ENCODE results near the gene PLA2G6. TPM values are rescaled to one million over a fixed set of nuclear protein-coding genes. Genes with fewer than 3 reads are reported as not detected.

The PLA2G6 gene
- total and polyA plus RNA-seq, 2 donors: 21.1 to 21.2 TPM

DNA sequence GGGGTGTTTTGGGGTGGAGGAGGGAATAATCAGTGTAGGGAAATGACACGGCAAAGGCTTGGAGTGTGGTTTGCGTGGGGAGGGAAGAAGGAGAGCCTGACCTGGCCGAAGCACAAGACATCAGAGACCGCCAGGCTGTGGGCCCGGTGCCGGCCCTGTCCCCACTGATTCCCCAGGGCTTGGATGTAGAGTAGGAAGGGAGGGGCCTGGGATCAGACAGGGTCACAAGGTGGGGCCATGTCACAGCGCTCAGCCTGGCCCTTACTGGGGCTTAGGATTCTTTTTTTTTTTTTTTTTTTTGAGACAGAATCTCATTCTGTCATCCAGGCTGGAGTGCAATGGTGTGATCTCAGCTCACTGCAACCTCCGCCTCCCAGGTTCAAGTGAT is 114.6 kb downstream of the PLA2G6 start:
- peaks cover 4% of the 10 kb centered on the region for H3K36me3 ChIP-seq (ENCODE audit: insufficient read depth)
- no peaks in the 10 kb centered on the region for H3K4me1 ChIP-seq (ENCODE audit: insufficient read depth)
- no peak overlapping the region for H3K4me3 ChIP-seq (ENCODE audit: low read depth, low read length)
- DNase-seq (ENCODE audit: extremely low spot score): no peak
- no peak overlapping the region for H3K27ac ChIP-seq (ENCODE audit: low read depth)
- 85% methylated on average over 8 of the region's 8 CpGs for WGBS

GRCh38 chr22:38066381-38067027 is 115.1 kb downstream of the PLA2G6 start:
- Histone ChIP-seq H3K4me1 (ENCODE audit: insufficient read depth) (no peaks in the 10 kb centered on the region), H3K4me3 (ENCODE audit: low read depth, low read length) (no peak overlapping the region), H3K27ac (ENCODE audit: low read depth) (no peak overlapping the region), H3K36me3 (ENCODE audit: insufficient read depth) (peaks cover 3% of the 10 kb centered on the region)
- DNase-seq (ENCODE audit: extremely low spot score): no peak
- WGBS: 80% methylated on average over 13 of the region's 13 CpGs

DNA sequence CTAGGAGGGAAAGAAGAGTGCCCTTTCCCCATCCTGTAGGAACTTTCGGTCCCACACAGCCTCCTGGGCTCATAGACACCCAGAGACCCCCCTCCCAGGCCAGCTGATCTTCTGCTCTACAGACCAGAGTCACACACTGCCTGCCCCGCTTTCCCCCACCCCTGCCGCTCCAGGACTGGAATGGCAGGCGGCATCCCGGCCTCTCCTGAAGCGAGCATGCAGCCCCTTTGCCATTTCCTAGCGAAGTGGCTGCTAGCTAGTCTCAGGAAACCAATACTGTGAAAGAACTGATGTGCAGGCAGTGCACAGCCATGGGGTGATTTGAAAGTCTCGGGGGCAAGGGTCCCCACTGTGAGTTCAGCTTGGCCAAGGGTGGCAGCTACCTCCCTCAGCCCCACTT is 116.1 kb downstream of the PLA2G6 start:
- no peak overlapping the region for H3K27ac ChIP-seq (ENCODE audit: low read depth)
- WGBS: 95% methylated on average over 8 of the region's 8 CpGs
- no peaks in the 10 kb centered on the region for H3K36me3 ChIP-seq (ENCODE audit: insufficient read depth)
- H3K4me3 ChIP-seq (ENCODE audit: low read depth, low read length): no peak overlapping the region
- H3K4me1 ChIP-seq (ENCODE audit: insufficient read depth): no peaks in the 10 kb centered on the region
- no peak for DNase-seq (ENCODE audit: extremely low spot score)

- DNase-seq (ENCODE audit: extremely low spot score): no peak
- Histone ChIP-seq H3K4me1 (ENCODE audit: insufficient read depth) (no peaks in the 10 kb centered on the region), H3K36me3 (ENCODE audit: insufficient read depth) (peaks cover 3% of the 10 kb centered on the region), H3K27ac (ENCODE audit: low read depth) (no peak overlapping the region), H3K4me3 (ENCODE audit: low read depth, low read length) (no peak overlapping the region)
- WGBS: 82% methylated on average over 6 of the region's 6 CpGs
Measured at GRCh38 chr22:38062791-38063190, 118.8 kb downstream of the PLA2G6 start.

Small RNAs within 50 kb of the gene (small RNA-seq; reads per million reads assigned to genes)
- gene RN7SL704P: 0.38 reads per million, percentile 29 among the genes with 10 or more reads in this experiment

Other genes starting within 250 kb of the PLA2G6 start
- 0.26 TPM for gene C22orf23, start 228.2 kb downstream of the PLA2G6 start, total RNA-seq
- gene C22orf23, start 228.2 kb downstream of the PLA2G6 start, polyA plus RNA-seq: 0.95 TPM
- 24.7 TPM for gene POLR2F, start 228.1 kb downstream of the PLA2G6 start, total RNA-seq
- 126 TPM for gene POLR2F, start 228.1 kb downstream of the PLA2G6 start, polyA plus RNA-seq
- 4.5 TPM for gene SOX10, start 197.3 kb downstream of the PLA2G6 start, total RNA-seq
- gene SOX10, start 197.3 kb downstream of the PLA2G6 start, polyA plus RNA-seq: 10.7 TPM
- 13.7 TPM for gene PICK1, start 124.4 kb downstream of the PLA2G6 start, total RNA-seq
- 19.4 TPM for gene PICK1, start 124.4 kb downstream of the PLA2G6 start, polyA plus RNA-seq
- gene SLC16A8, start 97.6 kb downstream of the PLA2G6 start, total RNA-seq: 0.16 TPM
- 0.52 TPM for gene SLC16A8, start 97.6 kb downstream of the PLA2G6 start, polyA plus RNA-seq
- gene BAIAP2L2, start 71.1 kb downstream of the PLA2G6 start, total RNA-seq: not detected
- gene BAIAP2L2, start 71.1 kb downstream of the PLA2G6 start, polyA plus RNA-seq: 0.42 TPM
- gene MAFF, start 20.2 kb upstream of the PLA2G6 start, total RNA-seq: 8.4 TPM
- 32.4 TPM for gene MAFF, start 20.2 kb upstream of the PLA2G6 start, polyA plus RNA-seq
- 24.8 TPM for gene TMEM184B, start 91.2 kb upstream of the PLA2G6 start, total RNA-seq
- gene TMEM184B, start 91.2 kb upstream of the PLA2G6 start, polyA plus RNA-seq: 51.5 TPM
- 71.4 TPM for gene CSNK1E, start 135.6 kb upstream of the PLA2G6 start, total RNA-seq
- gene CSNK1E, start 135.6 kb upstream of the PLA2G6 start, polyA plus RNA-seq: 95.8 TPM

Measured in urinary bladder (tissue), 4 donors.